ENCODE results near the gene GPN3. TPM values are rescaled to one million over a fixed set of nuclear protein-coding genes. Genes with fewer than 3 reads are reported as not detected.

GPN3 gene
- total RNA-seq (1 to 10 TPM; 2.7 to 2.8 TPM), total RNA-seq (6.6 to 78.8 (median 14.5) reads per million in 172 experiments)
- polyA plus RNA-seq (2013, experiment 1 of 2) = 14.0 TPM
- polyA plus RNA-seq (2013, experiment 2 of 2) = 14.6 TPM

- Mint-ChIP-seq H3K4me1 (ENCODE audit: low read depth) (peaks cover 33% of the 10 kb centered on the region), H3K27me3 (no peaks in the 10 kb centered on the region), H3K9me3 (no peaks in the 10 kb centered on the region), H3K4me3 (peak within 1 kb of the TSS; percentile 97), H3K36me3 (ENCODE audit: low read depth) (peaks cover 23% of the 10 kb centered on the region), H3K27ac (peak within 1 kb of the TSS; percentile 88)
- ChIA-PET CTCF (interaction anchor here (0.6 to 7.4 kb wide), 36 partner anchors 11 to 469 kb away, joined by 3 to 98 read pairs (median 4); partner anchors contain the start of genes ANAPC7, ANKRD13A, ARPC3 and RAD9B), POLR2A (interaction anchor here (0.6 to 4.9 kb wide), 48 partner anchors 11 to 1641 kb away, joined by 3 to 117 read pairs (median 5); partner anchors contain the start of genes ANAPC7, ANKRD13A, ARPC3 and HVCN1)
- no peak for TF ChIP-seq CTCF (IDR thresholded peaks at IDR 0.05)
- intact Hi-C loops (cut with DNase I, micrococcal nuclease) = loop anchor here (1.0 to 2.0 kb wide), 7 partner anchors 18 to 230 kb away; partner anchors contain the start of genes ARPC3 (in 1 of the 2), RAD9B (in 1 of the 2) and VPS29 (in 1 of the 2)
- Histone ChIP-seq H3K4me3 (ENCODE audit: low read length) (peak within 1 kb of the TSS; percentile 72), H3K27me3 (ENCODE audit: control insufficient read depth in 1 of 2, insufficient read depth in 2 of 2, low read length in 2 of 2) (no peaks in the 10 kb centered on the region), H3K27ac (ENCODE audit: low read depth in 1 of 2, low read length in 2 of 2) (peak within 1 kb of the TSS; percentile 66 to 92), H3K36me3 (ENCODE audit: insufficient read depth, low read length) (peaks cover 14% of the 10 kb centered on the region), H3K4me1 (ENCODE audit: insufficient read depth, low read length) (peaks cover 29% of the 10 kb centered on the region), H3K9me3 (ENCODE audit: control insufficient read depth in 1 of 2, insufficient read depth in 1 of 2, low read length in 2 of 2) (no peaks in the 10 kb centered on the region)
- ATAC-seq (ENCODE audit: poor library complexity) (peak; percentile 89), DNase-seq (peak; percentile 88 to 97 (median 92))
Measured at GRCh38 chr12:110468214-110469048, at the start of gene GPN3, which contains the start of gene FAM216A. GPN3 (minus strand) TSS chr12:110468257; CDS start chr12:110468203, 54 bp downstream. FAM216A (plus strand) TSS chr12:110468845; CDS start chr12:110468876, 31 bp downstream.

- H3K4me3 Mint-ChIP-seq = no peak overlapping the region
- CTCF ChIA-PET = interaction anchor here (1.1 kb wide), 1 partner anchor 48 kb away, joined by 3 read pairs; the partner anchor contains the start of gene FAM216A
- no peaks in the 10 kb centered on the region for H3K9me3 Mint-ChIP-seq
- H3K4me1 ChIP-seq (ENCODE audit: insufficient read depth, low read length) = peaks cover 7% of the 10 kb centered on the region
- no peaks in the 10 kb centered on the region for H3K27me3 ChIP-seq (ENCODE audit: control insufficient read depth in 1 of 2, insufficient read depth in 2 of 2, low read length in 2 of 2)
- intact Hi-C loops (cut with DNase I, micrococcal nuclease) = no loop called here
- ATAC-seq (ENCODE audit: poor library complexity) = no peak
- TF ChIP-seq CTCF (IDR thresholded peaks at IDR 0.05) = no peak
- no peak overlapping the region for H3K27ac Mint-ChIP-seq
- no peaks in the 10 kb centered on the region for H3K36me3 Mint-ChIP-seq (ENCODE audit: low read depth)
- no peak overlapping the region for H3K27ac ChIP-seq (ENCODE audit: low read depth in 1 of 2, low read length in 2 of 2)
- DNase-seq = no peak
- H3K4me1 Mint-ChIP-seq (ENCODE audit: low read depth) = no peaks in the 10 kb centered on the region
- H3K27me3 Mint-ChIP-seq = no peaks in the 10 kb centered on the region
- POLR2A ChIA-PET = interaction anchor here (1.0 kb wide), 1 partner anchor 15 kb away, joined by 3 read pairs; the partner anchor contains the start of genes RAD9B and VPS29
- H3K36me3 ChIP-seq (ENCODE audit: insufficient read depth, low read length) = no peaks in the 10 kb centered on the region
- no peaks in the 10 kb centered on the region for H3K9me3 ChIP-seq (ENCODE audit: control insufficient read depth in 1 of 2, insufficient read depth in 1 of 2, low read length in 2 of 2)
- H3K4me3 ChIP-seq (ENCODE audit: low read length) = no peak overlapping the region
Measured at GRCh38 chr12:110516995-110517394, 48.9 kb upstream of the GPN3 start.

- Mint-ChIP-seq H3K36me3 (ENCODE audit: low read depth) (no peaks in the 10 kb centered on the region), H3K27ac (no peak overlapping the region), H3K9me3 (no peaks in the 10 kb centered on the region), H3K27me3 (no peaks in the 10 kb centered on the region), H3K4me3 (no peak overlapping the region), H3K4me1 (ENCODE audit: low read depth) (no peaks in the 10 kb centered on the region)
- no peaks in the 10 kb centered on the region for H3K36me3 ChIP-seq (ENCODE audit: insufficient read depth, low read length)
- H3K9me3 ChIP-seq (ENCODE audit: control insufficient read depth in 1 of 2, insufficient read depth in 1 of 2, low read length in 2 of 2) = no peaks in the 10 kb centered on the region
- ATAC-seq (ENCODE audit: poor library complexity) (no peak), DNase-seq (no peak)
- no peak for TF ChIP-seq CTCF (IDR thresholded peaks at IDR 0.05)
- H3K27me3 ChIP-seq (ENCODE audit: control insufficient read depth in 1 of 2, insufficient read depth in 2 of 2, low read length in 2 of 2) = no peaks in the 10 kb centered on the region
- no peaks in the 10 kb centered on the region for H3K4me1 ChIP-seq (ENCODE audit: insufficient read depth, low read length)
- ChIA-PET CTCF (interaction anchor here (2.0 to 3.0 kb wide), 3 partner anchors 64 to 87 kb away, joined by 7 to 17 read pairs (median 9); partner anchors contain the start of gene ARPC3), POLR2A (no interaction called here)
- H3K4me3 ChIP-seq (ENCODE audit: low read length) = no peak overlapping the region
- no peak overlapping the region for H3K27ac ChIP-seq (ENCODE audit: low read depth in 1 of 2, low read length in 2 of 2)
- intact Hi-C loops (cut with DNase I, micrococcal nuclease) = loop anchor here (5.0 kb wide), 4 partner anchors 38 to 373 kb away; no protein-coding TSS in a partner anchor
Measured at GRCh38 chr12:110514363-110514762, 46.3 kb upstream of the GPN3 start.
